Neural progenitor cell (in vitro differentiated cells): ENCODE data around the gene CCDC196.

ENCODE experiments used
- EZH2 ChIP-seq: fragments of 200-600 bp; sonication (generic); IDR thresholded peaks from 2 replicates; pipeline ENCODE4 v1.6.1; 2017; ENCODE audit warnings: antibody characterized with exemption, mild to moderate bottlenecking, moderate library complexity
- EZH2phosphoT487 ChIP-seq: fragments of 200-600 bp; sonication (generic); IDR thresholded peaks from 2 replicates; pipeline ENCODE4 v1.6.1; 2017; ENCODE audit warnings: antibody characterized with exemption
- TF ChIP-seq, protein P1 (sequence below): fragments of 200-600 bp; sonication (generic); IDR thresholded peaks from 2 replicates; pipeline ENCODE4 v1.5.1; 2017; ENCODE audit warnings: antibody characterized with exemption, mild to moderate bottlenecking

DNA sequence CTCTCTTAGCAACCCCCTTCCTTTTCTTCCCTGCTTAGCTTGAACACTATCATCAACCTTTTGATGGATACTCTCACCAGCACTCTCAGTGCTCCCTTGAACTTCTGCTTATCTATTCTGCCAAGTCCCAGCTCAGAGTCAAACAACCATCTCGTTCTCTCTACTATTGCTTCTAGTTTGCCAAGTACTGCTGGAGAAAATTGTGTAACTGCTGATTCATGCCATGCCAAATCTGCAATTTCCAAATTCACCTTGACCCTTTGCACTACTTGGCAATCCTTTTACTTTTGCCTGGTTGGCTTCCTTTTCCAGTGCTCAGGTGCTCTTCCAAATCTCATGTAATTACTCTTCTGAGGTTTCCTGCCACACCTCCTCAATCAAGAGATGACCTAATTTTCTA is 2.8 kb upstream of the CCDC196 start:
- TF ChIP-seq, protein P1, sequence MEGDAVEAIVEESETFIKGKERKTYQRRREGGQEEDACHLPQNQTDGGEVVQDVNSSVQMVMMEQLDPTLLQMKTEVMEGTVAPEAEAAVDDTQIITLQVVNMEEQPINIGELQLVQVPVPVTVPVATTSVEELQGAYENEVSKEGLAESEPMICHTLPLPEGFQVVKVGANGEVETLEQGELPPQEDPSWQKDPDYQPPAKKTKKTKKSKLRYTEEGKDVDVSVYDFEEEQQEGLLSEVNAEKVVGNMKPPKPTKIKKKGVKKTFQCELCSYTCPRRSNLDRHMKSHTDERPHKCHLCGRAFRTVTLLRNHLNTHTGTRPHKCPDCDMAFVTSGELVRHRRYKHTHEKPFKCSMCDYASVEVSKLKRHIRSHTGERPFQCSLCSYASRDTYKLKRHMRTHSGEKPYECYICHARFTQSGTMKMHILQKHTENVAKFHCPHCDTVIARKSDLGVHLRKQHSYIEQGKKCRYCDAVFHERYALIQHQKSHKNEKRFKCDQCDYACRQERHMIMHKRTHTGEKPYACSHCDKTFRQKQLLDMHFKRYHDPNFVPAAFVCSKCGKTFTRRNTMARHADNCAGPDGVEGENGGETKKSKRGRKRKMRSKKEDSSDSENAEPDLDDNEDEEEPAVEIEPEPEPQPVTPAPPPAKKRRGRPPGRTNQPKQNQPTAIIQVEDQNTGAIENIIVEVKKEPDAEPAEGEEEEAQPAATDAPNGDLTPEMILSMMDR = no peak
- TF ChIP-seq EZH2 = no peak
- TF ChIP-seq EZH2phosphoT487 = no peak
